Ectodermal cell (in vitro differentiated cells): Measurements from ENCODE around the gene RPL22.

ENCODE experiments used
- H3K27ac ChIP-seq: 2 replicates; pipeline ENCODE4 v1.7.0; 2013; ENCODE audit warnings: mild to moderate bottlenecking, low read depth, low read length; ENCODE audit not compliant: insufficient read depth, poor library complexity, severe bottlenecking
- H3K27me3 ChIP-seq: 2 replicates; pipeline ENCODE4 v1.7.0; 2013; ENCODE audit warnings: mild to moderate bottlenecking, low read length; ENCODE audit not compliant: insufficient read depth, control insufficient read depth, poor library complexity, severe bottlenecking
- H3K36me3 ChIP-seq: one replicate; pipeline ENCODE4 v1.7.0; 2013; ENCODE audit warnings: low read length; ENCODE audit not compliant: control insufficient read depth, insufficient read depth
- H3K4me1 ChIP-seq: one replicate; pipeline ENCODE4 v1.7.0; 2013; ENCODE audit warnings: low read length; ENCODE audit not compliant: control insufficient read depth, insufficient read depth
- H3K4me3 ChIP-seq: 2 replicates; pipeline ENCODE4 v1.7.0; 2013; ENCODE audit warnings: low read depth, low read length, control low read depth; ENCODE audit not compliant: insufficient read depth
- H3K9me3 ChIP-seq: 2 replicates; pipeline ENCODE4 v1.7.0; 2013; ENCODE audit warnings: mild to moderate bottlenecking, low read length, moderate library complexity; ENCODE audit not compliant: control insufficient read depth
- WGBS, 2 experiments: methylation state at CpG; one replicate each; pipeline ENCODE4 v1.1.7; 2013; ENCODE audit warnings: missing lambda C conversion rate in 2 of 2; 5-methylcytosine and 5-hydroxymethylcytosine counted together

Gene RPL22

GRCh38 chr1:6152181-6152580, 47.2 kb downstream of the RPL22 start:
- Histone ChIP-seq H3K27me3 (peaks cover 25% of the 10 kb centered on the region), H3K9me3 (no peaks in the 10 kb centered on the region), H3K4me1 (peaks cover 10% of the 10 kb centered on the region), H3K4me3 (no peak overlapping the region), H3K36me3 (no peaks in the 10 kb centered on the region), H3K27ac (no peak overlapping the region)
- 93 to 94% methylated on average over 11 of the region's 11 CpGs for WGBS, 2 experiments

- Histone ChIP-seq H3K9me3 (no peaks in the 10 kb centered on the region), H3K4me1 (peaks cover 6% of the 10 kb centered on the region), H3K27ac (no peak overlapping the region), H3K36me3 (no peaks in the 10 kb centered on the region), H3K27me3 (peaks cover 25% of the 10 kb centered on the region), H3K4me3 (no peak overlapping the region)
- 94 to 95% methylated on average over 9 of the region's 9 CpGs for WGBS, 2 experiments
Observed at GRCh38 chr1:6151291-6151822, 48.0 kb downstream of the RPL22 start.

- WGBS, 2 experiments, result 91 to 93% methylated on average over 11 of the region's 11 CpGs
- H3K4me1 ChIP-seq, result peaks cover 13% of the 10 kb centered on the region
- no peak overlapping the region for H3K4me3 ChIP-seq
- H3K27me3 ChIP-seq, result peaks cover 25% of the 10 kb centered on the region
- H3K9me3 ChIP-seq, result no peaks in the 10 kb centered on the region
- no peaks in the 10 kb centered on the region for H3K36me3 ChIP-seq
- no peak overlapping the region for H3K27ac ChIP-seq
Observed at GRCh38 chr1:6150006-6150938, 49.1 kb downstream of the RPL22 start.

GRCh38 chr1:6149597-6149996, 49.8 kb downstream of the RPL22 start:
- Histone ChIP-seq H3K4me1 (peaks cover 20% of the 10 kb centered on the region), H3K9me3 (no peaks in the 10 kb centered on the region), H3K27me3 (peaks cover 25% of the 10 kb centered on the region), H3K27ac (no peak overlapping the region), H3K4me3 (no peak overlapping the region), H3K36me3 (no peaks in the 10 kb centered on the region)
- 93 to 95% methylated on average over 1 of the region's 1 CpG for WGBS, 2 experiments

GRCh38 chr1:6148497-6149241, 50.7 kb downstream of the RPL22 start:
- no peaks in the 10 kb centered on the region for H3K9me3 ChIP-seq
- peaks cover 25% of the 10 kb centered on the region for H3K27me3 ChIP-seq
- H3K27ac ChIP-seq, result no peak overlapping the region
- H3K36me3 ChIP-seq, result no peaks in the 10 kb centered on the region
- 4% methylated on average over 53 of the region's 53 CpGs for whole genome bisulfite sequencing, 2 experiments
- H3K4me1 ChIP-seq, result peaks cover 25% of the 10 kb centered on the region
- H3K4me3 ChIP-seq, result peak overlapping the region; percentile 11

GRCh38 chr1:6145864-6146410, 53.5 kb downstream of the RPL22 start:
- 93 to 94% methylated on average over 24 of the region's 24 CpGs for WGBS, 2 experiments
- Histone ChIP-seq H3K36me3 (no peaks in the 10 kb centered on the region), H3K4me3 (no peak overlapping the region), H3K9me3 (no peaks in the 10 kb centered on the region), H3K27me3 (peaks cover 25% of the 10 kb centered on the region), H3K4me1 (peaks cover 25% of the 10 kb centered on the region), H3K27ac (no peak overlapping the region)

- Histone ChIP-seq H3K27ac (peak overlapping the region; percentile 72), H3K9me3 (no peaks in the 10 kb centered on the region), H3K27me3 (peaks cover 25% of the 10 kb centered on the region), H3K4me1 (peaks cover 25% of the 10 kb centered on the region), H3K4me3 (no peak overlapping the region), H3K36me3 (no peaks in the 10 kb centered on the region)
- WGBS, 2 experiments, result 79 to 83% methylated on average over 2 of the region's 2 CpGs
Observed at GRCh38 chr1:6145396-6145750, 54.0 kb downstream of the RPL22 start.

- Histone ChIP-seq H3K27ac (peak overlapping the region; percentile 72), H3K36me3 (no peaks in the 10 kb centered on the region), H3K4me1 (peaks cover 25% of the 10 kb centered on the region), H3K9me3 (no peaks in the 10 kb centered on the region), H3K27me3 (peaks cover 24% of the 10 kb centered on the region), H3K4me3 (no peak overlapping the region)
- WGBS, 2 experiments, result 55 to 57% methylated on average over 16 of the region's 16 CpGs
Observed at GRCh38 chr1:6144647-6145395, 54.6 kb downstream of the RPL22 start.

- 85% methylated on average over 7 of the region's 7 CpGs for WGBS, 2 experiments
- H3K9me3 ChIP-seq, result no peaks in the 10 kb centered on the region
- H3K36me3 ChIP-seq, result no peaks in the 10 kb centered on the region
- peaks cover 17% of the 10 kb centered on the region for H3K27me3 ChIP-seq
- no peak overlapping the region for H3K27ac ChIP-seq
- H3K4me1 ChIP-seq, result peaks cover 25% of the 10 kb centered on the region
- no peak overlapping the region for H3K4me3 ChIP-seq
Observed at GRCh38 chr1:6144175-6144574, 55.2 kb downstream of the RPL22 start.
